ENCODE results near the gene C2CD3.

DNA sequence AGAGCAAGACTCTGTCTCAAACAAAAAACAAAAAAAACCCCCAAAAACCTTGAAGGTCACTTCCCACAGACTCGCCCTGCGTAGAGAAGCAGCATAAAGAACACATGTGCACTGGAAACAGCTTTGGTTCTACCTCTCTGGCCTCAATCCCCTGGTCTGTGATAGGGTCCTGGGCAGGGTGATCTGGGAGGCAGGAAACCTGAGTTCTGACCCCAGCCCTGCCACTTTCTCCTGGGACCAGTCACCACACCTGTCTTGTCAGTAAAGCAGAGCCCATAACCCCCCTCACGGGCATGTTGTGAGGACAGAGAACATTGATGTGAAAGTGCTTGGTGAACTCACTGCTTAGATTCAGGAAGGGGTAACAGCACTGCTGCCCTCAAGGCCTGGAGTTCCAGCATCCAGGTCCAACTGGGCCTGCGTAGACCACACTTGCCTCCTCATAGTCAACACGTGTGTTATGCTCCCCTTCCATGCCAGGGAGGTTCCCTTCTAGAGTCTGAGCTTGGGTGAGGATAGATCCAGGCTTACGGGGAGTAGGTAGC, 199.6 kb downstream of the C2CD3 start:
- TF ChIP-seq POLR2AphosphoS5 (IDR thresholded peaks at IDR 0.05; ENCODE audit: low read depth, low read length) (no peak), SIN3A (IDR thresholded peaks at IDR 0.05; ENCODE audit: borderline replicate concordance, insufficient read depth, low read length) (no peak)
